NCI-H1048 (cell line): ENCODE data around the gene SDHB.

Experiments
- DNase-seq: peaks from one replicate; lab custom pipeline; 2025; lab: John Stamatoyannopoulos, UW

The SDHB gene

GRCh38 chr1:17012775-17013490 lies 40.9 kb downstream of the SDHB start:
- DNase-seq = no peak

- DNase-seq = peak; percentile 69
Measured at GRCh38 chr1:17011439-17012307, 42.2 kb downstream of the SDHB start, which contains the start of gene ATP13A2. Gene ATP13A2, minus strand, starts transcription at chr1:17011928. Its CDS starts 190 bp downstream, at chr1:17011738.

- no peak for DNase-seq
Measured at GRCh38 chr1:17011092-17011438, 42.8 kb downstream of the SDHB start.

- no peak for DNase-seq
Measured at GRCh38 chr1:17009706-17010105, 44.1 kb downstream of the SDHB start.

- DNase-seq = no peak
Measured at GRCh38 chr1:17008208-17008855, 45.5 kb downstream of the SDHB start.

- no peak for DNase-seq
Measured at GRCh38 chr1:17007121-17007520, 46.7 kb downstream of the SDHB start.

- no peak for DNase-seq
Measured at GRCh38 chr1:17005365-17005740, 48.5 kb downstream of the SDHB start.

- DNase-seq = no peak
Measured at GRCh38 chr1:17004466-17005364, 49.1 kb downstream of the SDHB start.

- no peak for DNase-seq
Measured at GRCh38 chr1:17002524-17002902, 51.3 kb downstream of the SDHB start.

GRCh38 chr1:17001760-17002523 lies 51.9 kb downstream of the SDHB start:
- DNase-seq = no peak

- no peak for DNase-seq
Measured at GRCh38 chr1:16999863-17000262, 54.0 kb downstream of the SDHB start.

- no peak for DNase-seq
Measured at GRCh38 chr1:16998589-16998988, 55.2 kb downstream of the SDHB start.

- DNase-seq = no peak
Measured at GRCh38 chr1:16996845-16997244, 57.0 kb downstream of the SDHB start.

GRCh38 chr1:16993521-16994038 lies 60.3 kb downstream of the SDHB start:
- no peak for DNase-seq

GRCh38 chr1:16992675-16993074 lies 61.2 kb downstream of the SDHB start:
- no peak for DNase-seq

GRCh38 chr1:16992102-16992501 lies 61.7 kb downstream of the SDHB start:
- no peak for DNase-seq

GRCh38 chr1:16991571-16991970 lies 62.3 kb downstream of the SDHB start:
- DNase-seq = no peak

- DNase-seq = no peak
Measured at GRCh38 chr1:16989676-16990391, 64.0 kb downstream of the SDHB start.

GRCh38 chr1:16988210-16988609 lies 65.6 kb downstream of the SDHB start:
- DNase-seq = no peak

- DNase-seq = no peak
Measured at GRCh38 chr1:16986962-16987361, 66.9 kb downstream of the SDHB start.
